ENCODE data around the gene ST6GALNAC5. TPM values are rescaled to one million over a fixed set of nuclear protein-coding genes. Genes with fewer than 3 reads are reported as not detected.
"Not testable (repeated sequence)": the region's sequence is repeated elsewhere in the genome, so short reads cannot be mapped to it uniquely, and the experiment has no call there.

Gene ST6GALNAC5
- total RNA-seq, 4 donors from 2014 or later = 3.6 to 23.4 (median 11.0) TPM

DNA sequence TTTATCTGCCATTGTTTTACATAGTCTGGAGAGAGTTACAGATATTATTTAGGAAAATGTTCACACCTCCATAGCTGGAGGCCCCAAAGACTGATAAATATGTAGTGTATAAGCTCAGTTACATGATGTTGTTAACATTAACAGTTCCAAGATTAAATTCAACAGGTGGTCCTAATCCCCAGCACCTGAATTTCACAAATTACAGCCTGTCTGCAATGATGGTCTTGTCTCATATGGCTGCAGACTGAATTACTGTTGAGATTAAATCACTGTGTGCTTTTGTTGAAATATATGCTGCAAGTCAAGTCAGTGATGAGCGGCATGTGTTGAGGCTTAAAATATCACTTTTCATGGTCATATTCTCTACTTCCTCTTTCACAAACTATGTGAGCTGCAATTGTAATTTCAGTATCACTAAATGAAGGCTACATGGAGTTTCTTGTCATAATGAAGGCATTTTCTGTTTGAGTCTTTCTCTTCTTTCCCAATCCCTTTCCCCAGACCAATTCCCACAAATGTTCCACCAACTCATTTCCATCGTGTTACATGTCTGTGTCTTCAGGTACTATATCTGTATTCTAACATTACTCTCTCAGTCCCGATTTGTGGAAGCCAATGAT is 4.2 kb downstream of the ST6GALNAC5 start:
- Histone ChIP-seq H3K4me3 (no peak overlapping the region), H3K4me1 (peaks cover 0 to 23% (median 13%) of the 10 kb centered on the region in 3 donors), H3K36me3 (no peaks in the 10 kb centered on the region), H3K9me3 (no peaks in the 10 kb centered on the region), H3K27ac (no peak overlapping the region), H3K27me3 (peaks cover 37% of the 10 kb centered on the region)
- no peak for TF ChIP-seq POLR2AphosphoS5 (IDR thresholded peaks at IDR 0.05)
- no peak for TF ChIP-seq POLR2A (IDR thresholded peaks at IDR 0.05)
- no peak for TF ChIP-seq EP300 (IDR thresholded peaks at IDR 0.05)
- TF ChIP-seq CTCF (IDR thresholded peaks at IDR 0.05) = no peak
- 55 to 82% methylated on average over 2 of the region's 3 CpGs for WGBS, 2 donors (ENCODE audit: low coverage in 1 of 2)
- no peak for ATAC-seq

GRCh38 chr1:76872944-76873343 is 5.7 kb downstream of the ST6GALNAC5 start:
- TF ChIP-seq CTCF (IDR thresholded peaks at IDR 0.05) (no peak), POLR2AphosphoS5 (IDR thresholded peaks at IDR 0.05) (no peak), POLR2A (IDR thresholded peaks at IDR 0.05) (no peak)
- Histone ChIP-seq H3K4me3 (no peak overlapping the region), H3K4me1 (peaks cover 0 to 12% (median 8%) of the 10 kb centered on the region in 3 donors), H3K27ac (no peak overlapping the region), H3K27me3 (peaks cover 23% of the 10 kb centered on the region), H3K9me3 (no peaks in the 10 kb centered on the region), H3K36me3 (no peaks in the 10 kb centered on the region)
- no peak for ATAC-seq

DNA sequence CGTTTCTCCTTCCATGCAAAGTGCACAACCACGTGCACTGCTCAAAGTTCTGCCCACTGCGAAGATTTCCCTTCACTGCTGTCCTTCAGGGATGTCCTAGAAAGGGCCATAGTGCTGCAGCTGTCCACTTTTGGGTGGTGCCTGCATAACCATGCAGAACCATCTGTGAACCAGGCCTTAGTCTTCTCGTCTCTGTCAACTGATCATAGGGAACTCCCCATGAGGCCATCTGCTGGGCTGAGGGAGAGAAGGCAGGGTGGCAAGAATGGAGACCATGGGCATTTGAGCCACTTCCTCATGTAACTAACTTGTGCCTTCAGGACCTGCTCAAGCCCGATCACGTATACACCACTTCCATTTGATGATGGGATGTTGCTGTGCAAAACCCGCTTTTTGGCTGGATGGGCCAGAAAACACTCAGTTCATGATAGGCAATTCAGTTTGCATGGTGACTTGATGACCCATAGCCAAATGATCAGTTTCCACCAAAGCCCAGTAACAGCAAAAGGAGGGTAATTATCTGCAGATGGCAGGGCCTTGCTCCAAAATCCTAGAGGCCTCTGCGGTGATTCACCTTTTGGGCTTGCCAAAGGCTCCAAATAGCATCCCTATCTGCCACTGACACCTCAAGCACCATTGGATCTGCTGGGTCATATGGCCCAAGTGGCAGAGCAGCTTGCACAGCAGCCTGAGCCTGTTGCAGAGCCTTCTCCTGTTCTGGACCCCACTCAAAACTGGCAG is 9.5 kb downstream of the ST6GALNAC5 start:
- no peaks in the 10 kb centered on the region for H3K9me3 ChIP-seq
- H3K4me3 ChIP-seq = no peak overlapping the region
- ATAC-seq = no peak
- TF ChIP-seq POLR2AphosphoS5 (IDR thresholded peaks at IDR 0.05) (no peak), CTCF (IDR thresholded peaks at IDR 0.05) (no peak), POLR2A (IDR thresholded peaks at IDR 0.05) (no peak), EP300 (IDR thresholded peaks at IDR 0.05) (no peak)
- H3K36me3 ChIP-seq = no peaks in the 10 kb centered on the region
- 92 to 94% methylated on average over 3 to 4 of the region's 8 CpGs for WGBS, 2 donors (ENCODE audit: low coverage in 1 of 2)
- no peak overlapping the region for H3K27ac ChIP-seq
- no peaks in the 10 kb centered on the region for H3K27me3 ChIP-seq
- no peaks in the 10 kb centered on the region for H3K4me1 ChIP-seq

GRCh38 chr1:76879014-76879413 is 11.7 kb downstream of the ST6GALNAC5 start:
- not testable (repeated sequence) for H3K36me3 ChIP-seq, H3K27ac ChIP-seq, H3K4me1 ChIP-seq, H3K4me3 ChIP-seq, H3K27me3 ChIP-seq, ATAC-seq, H3K9me3 ChIP-seq

DNA sequence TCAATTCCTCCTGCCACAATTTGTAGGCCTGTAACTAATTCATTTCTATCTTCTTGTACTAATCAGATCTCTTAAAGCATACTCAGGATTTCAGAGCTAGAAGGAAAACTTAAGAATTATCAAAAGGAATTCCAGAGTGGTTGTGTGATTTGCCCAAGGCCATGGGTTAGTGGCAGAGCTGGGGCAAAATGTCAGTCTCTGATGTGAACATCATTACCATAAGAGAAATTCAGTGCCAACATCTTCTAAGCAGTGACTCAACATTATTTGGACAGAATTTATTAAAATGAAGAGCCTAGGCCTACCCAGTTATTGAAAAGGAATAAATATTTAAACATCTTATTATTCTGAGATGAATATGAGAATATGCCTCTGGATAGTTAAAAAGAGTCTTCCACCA is 14.5 kb downstream of the ST6GALNAC5 start:
- Histone ChIP-seq H3K27ac (no peak overlapping the region), H3K9me3 (no peaks in the 10 kb centered on the region), H3K36me3 (no peaks in the 10 kb centered on the region), H3K4me1 (no peaks in the 10 kb centered on the region), H3K27me3 (no peaks in the 10 kb centered on the region), H3K4me3 (no peak overlapping the region)
- TF ChIP-seq POLR2A (IDR thresholded peaks at IDR 0.05) = no peak
- ATAC-seq = no peak

GRCh38 chr1:76891931-76892622 is 24.8 kb downstream of the ST6GALNAC5 start:
- ATAC-seq = no peak
- TF ChIP-seq POLR2AphosphoS5 (IDR thresholded peaks at IDR 0.05) (peak; percentile 33), EP300 (IDR thresholded peaks at IDR 0.05) (no peak)
- H3K4me1 ChIP-seq = no peaks in the 10 kb centered on the region
- WGBS, 2 donors (ENCODE audit: low coverage in 1 of 2) = 27 to 48% methylated on average over 4 of the region's 4 CpGs
- H3K9me3 ChIP-seq = peaks cover 0 to 7% (median 0%) of the 10 kb centered on the region in 3 donors
- H3K36me3 ChIP-seq = no peaks in the 10 kb centered on the region
- H3K4me3 ChIP-seq = no peak overlapping the region
- H3K27ac ChIP-seq = no peak overlapping the region
- no peaks in the 10 kb centered on the region for H3K27me3 ChIP-seq
